Measurements from ENCODE around the gene PDGFA.

PDGFA gene

GRCh38 chr7:511476-512145 is 8.0 kb downstream of the PDGFA start:
- no peak for TF ChIP-seq CREB1 (IDR thresholded peaks at IDR 0.05; ENCODE audit: low read depth)
- no peak for TF ChIP-seq RAD21 (IDR thresholded peaks at IDR 0.05; ENCODE audit: low read depth)
- TF ChIP-seq EGR1 (IDR thresholded peaks at IDR 0.05), result no peak
- no peak for TF ChIP-seq EP300 (IDR thresholded peaks at IDR 0.05; ENCODE audit: borderline replicate concordance)
- TF ChIP-seq CEBPB (IDR thresholded peaks at IDR 0.05), result no peak
- no peak for TF ChIP-seq ZBTB7A (IDR thresholded peaks at IDR 0.05; ENCODE audit: low read depth)
- no peak for TF ChIP-seq MAX (IDR thresholded peaks at IDR 0.05)
- no peak for TF ChIP-seq USF1 (IDR thresholded peaks at IDR 0.05)
- TF ChIP-seq TEAD4 (IDR thresholded peaks at IDR 0.05), result no peak
- no peak for TF ChIP-seq TCF12 (IDR thresholded peaks at IDR 0.05; ENCODE audit: low read depth)
- no peak for TF ChIP-seq YY1 (IDR thresholded peaks at IDR 0.05; ENCODE audit: low read depth)
- no peak for TF ChIP-seq TAF1 (IDR thresholded peaks at IDR 0.05; ENCODE audit: low read depth)
- no peak for TF ChIP-seq REST (IDR thresholded peaks at IDR 0.05; ENCODE audit: low read depth)
- TF ChIP-seq FOXM1 (IDR thresholded peaks at IDR 0.05; ENCODE audit: borderline replicate concordance, low read depth), result no peak
- no peak for TF ChIP-seq NFIC (IDR thresholded peaks at IDR 0.05)

GRCh38 chr7:510782-511281 is 8.8 kb downstream of the PDGFA start:
- TF ChIP-seq CEBPB (IDR thresholded peaks at IDR 0.05) (no peak), RAD21 (IDR thresholded peaks at IDR 0.05; ENCODE audit: low read depth) (no peak)

- TF ChIP-seq RAD21 (IDR thresholded peaks at IDR 0.05; ENCODE audit: low read depth) (no peak), CEBPB (IDR thresholded peaks at IDR 0.05) (no peak), TEAD4 (IDR thresholded peaks at IDR 0.05) (no peak), USF1 (IDR thresholded peaks at IDR 0.05) (no peak), YY1 (IDR thresholded peaks at IDR 0.05; ENCODE audit: low read depth) (no peak), TCF12 (IDR thresholded peaks at IDR 0.05; ENCODE audit: low read depth) (no peak), FOXM1 (IDR thresholded peaks at IDR 0.05; ENCODE audit: borderline replicate concordance, low read depth) (no peak), EP300 (IDR thresholded peaks at IDR 0.05; ENCODE audit: borderline replicate concordance) (no peak), MAX (IDR thresholded peaks at IDR 0.05) (no peak), NFIC (IDR thresholded peaks at IDR 0.05) (no peak)
Observed at GRCh38 chr7:510131-510481, 9.5 kb downstream of the PDGFA start.

GRCh38 chr7:509426-510130 is 10.1 kb downstream of the PDGFA start:
- TF ChIP-seq USF1 (IDR thresholded peaks at IDR 0.05) (no peak), TCF12 (IDR thresholded peaks at IDR 0.05; ENCODE audit: low read depth) (no peak), YY1 (IDR thresholded peaks at IDR 0.05; ENCODE audit: low read depth) (no peak), ZBTB7A (IDR thresholded peaks at IDR 0.05; ENCODE audit: low read depth) (no peak), NFIC (IDR thresholded peaks at IDR 0.05) (no peak), EGR1 (IDR thresholded peaks at IDR 0.05) (no peak), CREB1 (IDR thresholded peaks at IDR 0.05; ENCODE audit: low read depth) (no peak), REST (IDR thresholded peaks at IDR 0.05; ENCODE audit: low read depth) (no peak), EP300 (IDR thresholded peaks at IDR 0.05; ENCODE audit: borderline replicate concordance) (no peak)

- TF ChIP-seq RAD21 (IDR thresholded peaks at IDR 0.05; ENCODE audit: low read depth) (no peak), YY1 (IDR thresholded peaks at IDR 0.05; ENCODE audit: low read depth) (no peak), NFIC (IDR thresholded peaks at IDR 0.05) (no peak), REST (IDR thresholded peaks at IDR 0.05; ENCODE audit: low read depth) (no peak), TCF12 (IDR thresholded peaks at IDR 0.05; ENCODE audit: low read depth) (no peak), CEBPB (IDR thresholded peaks at IDR 0.05) (no peak), USF1 (IDR thresholded peaks at IDR 0.05) (no peak), CREB1 (IDR thresholded peaks at IDR 0.05; ENCODE audit: low read depth) (no peak), EP300 (IDR thresholded peaks at IDR 0.05; ENCODE audit: borderline replicate concordance) (no peak), TAF1 (IDR thresholded peaks at IDR 0.05; ENCODE audit: low read depth) (no peak), MAX (IDR thresholded peaks at IDR 0.05) (no peak), TEAD4 (IDR thresholded peaks at IDR 0.05) (no peak), FOXM1 (IDR thresholded peaks at IDR 0.05; ENCODE audit: borderline replicate concordance, low read depth) (no peak), EGR1 (IDR thresholded peaks at IDR 0.05) (no peak), ZBTB7A (IDR thresholded peaks at IDR 0.05; ENCODE audit: low read depth) (no peak)
Observed at GRCh38 chr7:508461-509170, 11.0 kb downstream of the PDGFA start.

All from Ishikawa (cell line).